ENCODE measurements around the gene LRRC36.

LRRC36 gene

GRCh38 chr16:67421030-67421429 is 94.4 kb downstream of the LRRC36 start:
- H3K4me3 ChIP-seq (ENCODE audit: low read depth, low read length): no peak overlapping the region
- ChIA-PET CTCF (interaction anchor here (1.3 to 9.7 kb wide), 4 partner anchors 11 to 160 kb away, joined by 3 to 154 read pairs (median 4); no protein-coding TSS in a partner anchor), POLR2A (interaction anchor here (0.7 kb wide), 1 partner anchor 403 kb away, joined by 4 read pairs; no protein-coding TSS in a partner anchor)
- TF ChIP-seq CTCF (IDR thresholded peaks at IDR 0.05; ENCODE audit: insufficient read depth, low read length, missing control alignments): no peak
- DNase-seq (ENCODE audit: low read depth, low spot score): no peak

GRCh38 chr16:67423015-67423414 is 96.4 kb downstream of the LRRC36 start:
- TF ChIP-seq CTCF (IDR thresholded peaks at IDR 0.05; ENCODE audit: insufficient read depth, low read length, missing control alignments): no peak
- ChIA-PET POLR2A (no interaction called here), CTCF (interaction anchor here (0.9 to 9.7 kb wide), 3 partner anchors 24 to 163 kb away, joined by 4 to 154 read pairs (median 15); no protein-coding TSS in a partner anchor)
- no peak overlapping the region for H3K4me3 ChIP-seq (ENCODE audit: low read depth, low read length)
- no peak for DNase-seq (ENCODE audit: low read depth, low spot score)

- CTCF ChIA-PET: interaction anchor here (0.9 to 9.7 kb wide), 6 partner anchors 12 to 164 kb away, joined by 3 to 154 read pairs (median 12); no protein-coding TSS in a partner anchor
- H3K4me3 ChIP-seq (ENCODE audit: low read depth, low read length): no peak overlapping the region
- no peak for TF ChIP-seq CTCF (IDR thresholded peaks at IDR 0.05; ENCODE audit: insufficient read depth, low read length, missing control alignments)
- DNase-seq (ENCODE audit: low read depth, low spot score): no peak
- POLR2A ChIA-PET: no interaction called here
Measured at GRCh38 chr16:67423611-67424260, 97.1 kb downstream of the LRRC36 start.

- DNase-seq (ENCODE audit: low read depth, low spot score): no peak
- TF ChIP-seq CTCF (IDR thresholded peaks at IDR 0.05; ENCODE audit: insufficient read depth, low read length, missing control alignments): no peak
- POLR2A ChIA-PET: no interaction called here
- CTCF ChIA-PET: interaction anchor here (1.1 to 9.7 kb wide), 9 partner anchors 7 to 164 kb away, joined by 3 to 154 read pairs (median 38); partner anchors contain the start of gene ZDHHC1
- no peak overlapping the region for H3K4me3 ChIP-seq (ENCODE audit: low read depth, low read length)
Measured at GRCh38 chr16:67424261-67424615, 97.6 kb downstream of the LRRC36 start.

GRCh38 chr16:67425061-67425460 is 98.4 kb downstream of the LRRC36 start:
- ChIA-PET POLR2A (no interaction called here), CTCF (interaction anchor here (1.0 to 9.7 kb wide), 10 partner anchors 8 to 165 kb away, joined by 3 to 154 read pairs (median 26); partner anchors contain the start of gene ZDHHC1)
- no peak for TF ChIP-seq CTCF (IDR thresholded peaks at IDR 0.05; ENCODE audit: insufficient read depth, low read length, missing control alignments)
- no peak for DNase-seq (ENCODE audit: low read depth, low spot score)
- H3K4me3 ChIP-seq (ENCODE audit: low read depth, low read length): no peak overlapping the region

- ChIA-PET POLR2A (no interaction called here), CTCF (interaction anchor here (0.8 to 9.7 kb wide), 14 partner anchors 8 to 165 kb away, joined by 3 to 154 read pairs (median 12); partner anchors contain the start of gene ZDHHC1)
- H3K4me3 ChIP-seq (ENCODE audit: low read depth, low read length): no peak overlapping the region
- TF ChIP-seq CTCF (IDR thresholded peaks at IDR 0.05; ENCODE audit: insufficient read depth, low read length, missing control alignments): no peak
- DNase-seq (ENCODE audit: low read depth, low spot score): no peak
Measured at GRCh38 chr16:67425580-67425979, 99.0 kb downstream of the LRRC36 start.
